ENCODE measurements around the gene FOXN1.
"Not testable (repeated sequence)": the region's sequence is repeated elsewhere in the genome, so short reads cannot be mapped to it uniquely, and the experiment has no call there.

Gene FOXN1

DNA sequence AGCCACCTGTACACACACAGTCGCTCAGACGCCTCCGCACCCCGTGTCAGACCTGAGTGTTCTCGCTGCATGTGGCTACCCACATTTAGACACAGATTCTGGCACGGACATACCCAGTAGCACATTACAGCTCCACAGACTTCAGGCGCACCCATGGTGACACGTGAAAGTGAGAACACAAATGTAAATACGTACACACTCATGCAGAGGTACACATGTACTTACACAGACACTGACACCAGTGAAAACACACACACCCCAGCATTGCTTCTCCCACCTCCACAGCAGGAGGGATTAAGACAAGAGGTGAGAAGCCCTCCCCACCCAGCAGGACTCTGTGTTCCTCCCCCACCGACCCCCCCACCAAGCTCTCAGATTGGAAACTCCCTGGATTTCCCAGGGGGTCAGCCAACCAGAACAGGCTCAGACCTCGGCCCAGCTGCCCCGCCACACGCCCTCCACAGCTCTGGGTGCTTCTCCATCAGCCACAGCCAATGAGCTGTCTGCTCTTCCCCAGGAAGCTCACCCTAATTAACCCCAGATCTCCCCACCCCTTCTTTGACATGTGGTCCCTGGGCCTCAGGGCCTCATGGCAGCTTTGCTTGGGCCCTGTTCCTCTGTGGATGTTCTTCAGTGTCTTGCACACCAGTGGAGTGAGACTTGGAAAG is 5.3 kb upstream of the FOXN1 start:
- DNase-seq (ENCODE audit: low spot score): no peak

DNA sequence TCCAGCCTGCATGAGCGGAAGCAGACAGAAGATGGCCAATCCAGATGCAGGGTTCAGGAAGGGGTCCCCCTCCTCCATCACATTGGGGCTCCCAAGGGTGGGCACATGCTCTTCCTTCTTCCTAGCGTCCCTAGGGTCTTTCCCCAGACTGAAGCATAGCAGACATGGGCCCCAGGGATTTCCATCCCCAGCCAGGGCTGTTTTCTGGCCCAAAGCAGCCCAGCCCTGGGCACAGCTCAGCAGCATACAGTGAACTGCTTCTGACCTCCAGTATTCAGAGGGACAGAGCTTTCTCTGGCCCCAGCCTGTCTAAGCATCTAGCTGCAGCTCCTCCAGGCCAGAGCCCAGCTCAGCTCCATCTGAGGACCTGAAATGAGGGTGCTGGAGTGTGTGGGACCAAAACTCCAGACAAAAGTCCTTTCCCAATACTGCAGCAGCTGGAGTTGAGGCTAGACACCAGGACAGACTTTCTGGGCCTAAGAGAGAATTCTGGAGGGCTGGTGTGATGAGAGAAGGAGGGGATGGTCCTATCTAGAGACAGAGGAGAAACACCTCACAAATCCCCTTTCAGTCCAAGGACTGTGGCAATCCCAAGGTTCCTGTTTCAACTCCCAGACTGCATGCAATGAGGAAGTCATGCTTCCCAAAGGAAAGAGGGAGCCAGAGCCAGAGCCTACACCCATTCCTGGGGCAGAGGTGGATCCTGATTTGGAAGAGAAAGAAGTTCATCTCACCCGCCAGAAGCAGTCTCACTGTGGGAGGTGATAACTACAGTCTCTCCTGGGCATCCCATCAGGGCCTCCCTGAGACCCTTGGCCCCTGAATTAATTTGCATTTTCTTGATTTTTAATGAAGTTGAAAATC is 4.5 kb upstream of the FOXN1 start:
- DNase-seq (ENCODE audit: low spot score): no peak

DNA sequence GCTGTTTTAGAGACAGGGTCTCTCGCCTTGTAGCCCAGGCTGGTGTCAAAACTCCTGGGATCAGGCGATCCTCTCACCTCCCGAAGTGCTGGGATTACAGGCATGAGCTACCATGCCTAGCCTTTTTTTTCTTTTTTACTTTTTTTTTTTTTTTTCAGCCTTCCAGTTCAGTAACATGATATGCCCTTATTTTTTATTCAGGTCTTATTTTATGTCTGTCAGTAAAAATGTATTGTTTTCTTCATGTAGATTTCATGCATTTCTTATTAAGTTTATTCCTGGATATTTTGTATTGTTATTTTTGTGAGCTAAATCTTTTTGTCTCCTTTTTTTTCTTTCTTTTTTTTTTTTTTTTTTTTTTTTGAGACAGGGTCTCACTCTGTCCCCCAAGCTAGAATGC is 2.7 kb upstream of the FOXN1 start:
- no peak for DNase-seq (ENCODE audit: low spot score)

DNA sequence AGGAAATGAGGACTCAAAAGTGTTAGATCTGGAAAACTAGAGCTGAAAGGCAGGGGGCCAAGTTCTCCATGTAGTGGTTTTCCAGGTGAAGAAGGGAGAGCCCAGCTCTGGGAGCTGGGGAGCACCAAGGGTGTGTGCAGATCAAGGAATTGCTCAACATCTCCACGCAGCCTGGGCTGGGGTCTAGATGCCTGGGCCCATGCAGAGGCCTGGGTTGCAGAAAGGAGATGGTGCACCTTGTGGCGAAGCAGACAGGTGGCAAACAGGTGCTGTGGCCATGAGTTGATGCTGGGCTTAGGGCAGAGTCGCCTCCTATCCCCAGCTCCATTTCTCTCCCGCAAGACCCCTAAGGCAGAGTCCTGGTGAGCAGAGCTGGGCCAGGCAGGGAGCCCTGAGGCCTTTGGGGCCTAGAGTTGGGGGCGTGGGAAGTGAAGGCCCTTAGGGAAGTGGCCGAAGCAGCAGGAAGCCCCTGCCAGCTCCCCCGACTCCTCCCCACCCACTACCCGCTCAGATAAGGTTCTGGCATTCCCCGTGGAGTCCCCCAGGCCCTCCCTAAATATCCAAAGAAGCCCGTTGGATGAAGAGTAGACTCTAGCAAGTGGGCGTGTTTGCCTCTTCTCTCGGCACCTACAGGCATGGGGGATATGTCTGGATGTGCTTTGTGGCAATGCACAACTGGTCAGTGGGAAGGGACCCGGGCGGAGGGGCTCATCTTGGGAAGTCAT is 777 bp downstream of the FOXN1 start:
- no peak for DNase-seq (ENCODE audit: low spot score)

DNA sequence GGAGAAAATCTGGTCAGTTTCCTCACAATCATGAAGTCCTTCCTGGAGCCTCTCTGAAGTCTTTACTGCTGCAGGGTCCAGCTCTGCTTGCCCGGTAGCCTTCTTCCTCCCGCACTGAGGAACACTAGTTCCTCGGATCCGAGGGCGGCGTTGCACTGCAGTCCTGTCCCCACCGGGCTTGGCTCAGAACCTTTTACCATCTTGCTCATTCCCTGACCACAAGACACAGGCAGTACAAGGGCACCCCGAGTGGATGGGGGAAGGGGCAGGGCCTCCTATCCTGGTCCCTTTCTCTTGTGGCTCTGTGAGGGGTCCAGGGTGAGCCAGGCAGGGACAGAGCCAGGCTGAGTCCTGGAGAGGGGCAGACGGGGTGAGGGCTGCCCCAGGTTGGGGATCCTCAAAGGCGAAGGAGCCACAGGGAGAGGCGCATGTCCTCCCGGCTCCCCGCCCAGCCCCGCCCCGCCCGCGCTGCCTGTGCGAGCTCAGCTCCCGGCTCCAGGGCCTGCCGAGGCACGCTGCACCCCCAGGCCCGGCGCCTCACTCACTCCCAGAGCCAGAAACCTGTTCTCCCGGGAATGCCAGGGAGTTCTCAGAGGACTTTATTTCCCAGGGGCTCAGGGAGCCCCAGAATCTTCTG is 1.5 kb downstream of the FOXN1 start:
- DNase-seq (ENCODE audit: low spot score): peak; percentile 48

DNA sequence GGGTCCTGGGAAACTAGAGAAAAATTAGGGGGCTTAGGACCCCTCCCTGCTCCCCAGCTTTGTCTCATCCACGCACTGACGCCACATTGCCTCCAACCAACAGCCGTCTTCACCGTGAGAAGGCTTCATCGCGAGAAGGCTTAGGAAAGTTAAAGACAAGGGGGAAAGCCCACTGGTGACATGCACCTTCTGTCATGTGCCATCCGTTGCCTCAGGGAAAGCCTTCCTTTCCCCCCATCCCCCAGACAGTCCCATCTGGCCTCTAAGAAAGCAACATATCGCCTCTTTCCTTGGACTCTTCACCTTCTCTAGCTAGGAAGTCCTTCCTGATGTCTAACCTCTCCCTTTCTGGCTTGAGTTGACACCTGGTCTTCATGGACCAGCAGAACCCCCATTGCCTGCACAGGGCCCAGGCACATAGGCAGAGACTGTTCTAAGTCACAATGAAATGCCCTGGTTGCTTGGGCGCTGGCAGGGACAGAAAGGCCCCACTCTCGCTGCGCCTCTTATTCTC is 2.1 kb downstream of the FOXN1 start:
- DNase-seq (ENCODE audit: low spot score): no peak

- no peak for DNase-seq (ENCODE audit: low spot score)
Measured at GRCh38 chr17:28509789-28510188, 3.6 kb downstream of the FOXN1 start.

DNA sequence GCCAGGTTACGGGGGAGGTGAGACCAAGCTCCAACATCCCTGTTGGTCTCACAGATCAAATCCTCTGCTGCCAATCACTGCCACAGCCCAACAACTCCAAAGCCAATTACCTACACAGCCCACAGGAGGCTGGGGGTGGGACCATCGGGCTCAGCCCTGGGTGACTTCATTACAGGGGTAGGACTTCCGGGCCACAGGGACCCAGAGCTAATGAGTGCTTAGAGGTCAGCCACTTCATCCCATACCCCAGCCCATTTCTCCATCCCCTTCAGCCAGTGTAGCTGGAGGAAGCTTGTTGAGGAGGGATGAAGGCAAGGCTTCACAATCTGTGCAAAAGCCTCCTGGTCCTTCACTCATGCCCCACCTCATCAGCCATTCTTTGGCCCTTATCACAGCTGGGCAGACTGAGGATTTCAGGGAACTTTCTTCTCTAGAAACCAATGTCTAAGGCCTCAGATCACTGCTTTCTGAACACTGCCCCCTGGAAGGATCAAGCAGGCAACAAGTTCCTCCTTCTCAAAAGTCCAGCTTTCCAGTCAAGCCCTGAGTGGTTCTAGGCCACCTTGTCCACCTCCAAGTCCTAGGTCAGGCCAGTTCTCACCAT is 5.8 kb downstream of the FOXN1 start:
- no peak for DNase-seq (ENCODE audit: low spot score)

- DNase-seq (ENCODE audit: low spot score): no peak
Measured at GRCh38 chr17:28513476-28513875, 7.3 kb downstream of the FOXN1 start.

- DNase-seq (ENCODE audit: low spot score): no peak
Measured at GRCh38 chr17:28514561-28515002, 8.4 kb downstream of the FOXN1 start.

DNA sequence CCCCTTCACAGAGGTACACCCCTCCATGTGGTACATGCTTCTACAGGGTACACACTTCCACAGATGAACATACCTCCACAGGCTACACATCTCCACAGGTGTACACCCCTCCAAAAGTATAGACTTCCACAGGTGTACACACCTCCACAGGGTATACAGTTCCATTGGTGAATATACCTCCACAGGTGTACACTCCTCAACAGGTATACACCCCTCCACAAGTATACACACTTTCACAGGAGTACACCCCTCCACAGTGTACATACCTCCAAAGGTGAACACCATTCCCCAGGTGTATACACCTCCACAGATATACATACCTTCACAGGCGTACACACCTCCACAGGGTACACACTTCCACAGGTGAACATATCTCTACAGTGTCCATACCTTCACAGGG is 9.4 kb downstream of the FOXN1 start:
- DNase-seq (ENCODE audit: low spot score): no peak

DNA sequence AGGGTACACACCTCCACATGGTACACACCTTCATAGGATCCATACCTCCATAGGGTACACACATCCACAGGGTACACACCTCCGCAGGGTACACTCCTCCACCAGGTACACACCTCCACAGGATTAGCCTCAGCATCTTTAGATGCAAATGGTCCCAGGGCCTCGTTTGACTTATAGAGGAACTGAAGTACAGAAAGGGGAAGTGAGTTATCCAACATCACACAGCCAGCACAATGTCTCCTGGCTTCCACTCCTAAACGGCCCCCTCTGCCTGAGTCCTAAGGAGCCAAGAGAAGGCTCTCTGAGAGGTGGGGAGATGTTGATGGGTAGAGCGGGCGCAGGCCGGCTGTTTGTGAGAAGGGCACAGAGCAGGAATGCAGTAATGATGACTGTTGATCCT is 12.0 kb downstream of the FOXN1 start:
- no peak for DNase-seq (ENCODE audit: low spot score)

- no peak for DNase-seq (ENCODE audit: low spot score)
Measured at GRCh38 chr17:28518578-28518977, 12.4 kb downstream of the FOXN1 start.

DNA sequence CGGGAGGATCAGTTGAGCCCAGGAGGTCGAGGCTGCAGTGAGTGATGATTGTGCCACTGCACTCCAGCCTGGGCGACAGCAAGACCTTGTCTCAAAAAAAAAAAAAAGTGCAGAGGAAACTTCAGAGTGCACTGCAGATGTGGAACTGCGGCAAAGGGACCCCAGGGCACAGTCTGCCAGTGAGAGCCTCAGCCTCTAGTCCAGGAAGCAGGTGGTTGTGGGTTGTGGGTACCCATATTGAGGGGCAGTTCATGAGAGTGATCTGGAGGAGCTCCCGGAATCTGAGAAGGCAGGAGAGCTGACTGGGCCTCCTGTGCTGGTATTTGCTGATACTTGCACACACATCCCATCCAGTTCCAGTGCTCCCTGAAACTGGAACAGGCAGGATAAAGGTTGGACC is 13.1 kb downstream of the FOXN1 start:
- DNase-seq (ENCODE audit: low spot score): no peak

DNA sequence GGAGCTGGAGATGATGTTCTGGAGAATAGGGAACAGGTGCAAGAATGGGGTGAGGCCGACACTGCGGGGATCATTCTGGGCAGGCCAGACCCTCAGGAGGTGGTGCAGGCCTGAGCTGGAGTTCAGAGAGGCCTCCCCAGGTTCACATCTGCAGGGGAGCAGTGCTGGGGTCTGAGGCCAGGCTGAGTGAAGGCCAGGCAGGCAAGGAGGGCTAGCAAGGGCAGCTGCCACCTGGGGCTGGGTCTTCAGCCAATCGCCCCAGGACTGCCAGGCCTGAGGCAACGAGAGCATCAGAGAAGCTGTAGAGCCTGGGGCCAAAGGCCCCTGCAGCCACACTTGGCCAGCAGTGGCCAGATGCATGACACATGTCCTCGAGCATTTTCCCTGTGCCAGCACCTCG is 14.5 kb downstream of the FOXN1 start:
- DNase-seq (ENCODE audit: low spot score): no peak

DNA sequence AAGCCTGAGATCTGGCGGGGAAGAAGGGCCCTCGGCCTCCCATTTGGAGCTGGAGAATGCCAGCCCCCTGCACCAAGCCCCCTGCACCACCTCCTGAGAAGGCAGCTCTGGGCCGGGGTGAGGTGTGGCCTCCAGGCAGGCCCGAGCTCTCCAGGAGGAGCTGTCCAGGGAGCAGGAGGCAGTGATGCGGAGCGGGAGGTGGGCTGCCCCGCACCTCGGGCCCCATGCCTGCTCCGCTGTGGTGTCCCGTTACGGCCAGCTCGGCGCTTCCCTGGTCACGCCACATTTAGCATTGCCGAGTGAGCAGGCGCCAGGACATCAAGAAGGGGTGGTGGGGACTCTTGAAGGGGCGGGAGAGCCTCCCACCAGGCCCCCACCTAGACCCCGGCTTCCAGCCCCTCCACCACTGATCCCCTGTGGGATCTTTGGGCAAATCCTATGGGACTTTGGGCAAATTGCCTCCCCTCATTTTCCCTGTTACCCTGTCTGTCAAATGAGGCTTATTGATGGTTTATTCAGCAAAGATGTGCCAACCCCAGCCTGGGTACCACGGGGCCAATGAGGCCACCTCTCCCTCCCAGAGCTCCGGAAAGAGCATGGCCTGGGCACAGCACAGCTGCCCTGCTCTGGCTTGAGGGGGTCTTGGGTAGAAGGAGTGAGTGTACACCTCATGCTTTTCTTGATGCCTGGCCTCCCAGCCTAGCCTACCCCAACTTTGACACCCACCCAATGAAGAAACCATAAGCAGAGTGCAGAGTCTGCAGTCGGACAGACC is 15.3 kb downstream of the FOXN1 start:
- DNase-seq (ENCODE audit: low spot score): no peak

GRCh38 chr17:28522281-28522680 is 16.1 kb downstream of the FOXN1 start:
- DNase-seq (ENCODE audit: low spot score): not testable (repeated sequence)

DNA sequence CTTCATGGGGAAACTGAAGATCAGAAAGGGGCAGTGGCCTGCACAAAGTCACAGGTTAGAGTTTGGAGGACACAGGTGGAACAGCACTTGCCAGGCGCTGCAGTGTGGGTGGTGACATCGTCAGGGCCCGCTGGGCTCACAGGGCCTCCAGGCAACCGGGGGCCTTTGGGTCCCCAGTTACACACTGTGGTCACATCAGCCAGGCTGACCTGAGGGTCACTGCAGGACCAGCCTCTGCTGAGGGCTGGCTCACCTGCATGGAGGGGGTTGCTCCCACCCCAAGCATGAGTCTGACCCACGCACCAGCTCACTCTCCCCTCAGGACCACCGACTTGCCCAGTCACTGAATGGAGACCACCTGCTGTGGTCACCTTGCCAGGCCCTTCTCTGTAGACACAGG is 17.0 kb downstream of the FOXN1 start:
- DNase-seq (ENCODE audit: low spot score): no peak

- no peak for DNase-seq (ENCODE audit: low spot score)
Measured at GRCh38 chr17:28523876-28524275, 17.7 kb downstream of the FOXN1 start.

DNA sequence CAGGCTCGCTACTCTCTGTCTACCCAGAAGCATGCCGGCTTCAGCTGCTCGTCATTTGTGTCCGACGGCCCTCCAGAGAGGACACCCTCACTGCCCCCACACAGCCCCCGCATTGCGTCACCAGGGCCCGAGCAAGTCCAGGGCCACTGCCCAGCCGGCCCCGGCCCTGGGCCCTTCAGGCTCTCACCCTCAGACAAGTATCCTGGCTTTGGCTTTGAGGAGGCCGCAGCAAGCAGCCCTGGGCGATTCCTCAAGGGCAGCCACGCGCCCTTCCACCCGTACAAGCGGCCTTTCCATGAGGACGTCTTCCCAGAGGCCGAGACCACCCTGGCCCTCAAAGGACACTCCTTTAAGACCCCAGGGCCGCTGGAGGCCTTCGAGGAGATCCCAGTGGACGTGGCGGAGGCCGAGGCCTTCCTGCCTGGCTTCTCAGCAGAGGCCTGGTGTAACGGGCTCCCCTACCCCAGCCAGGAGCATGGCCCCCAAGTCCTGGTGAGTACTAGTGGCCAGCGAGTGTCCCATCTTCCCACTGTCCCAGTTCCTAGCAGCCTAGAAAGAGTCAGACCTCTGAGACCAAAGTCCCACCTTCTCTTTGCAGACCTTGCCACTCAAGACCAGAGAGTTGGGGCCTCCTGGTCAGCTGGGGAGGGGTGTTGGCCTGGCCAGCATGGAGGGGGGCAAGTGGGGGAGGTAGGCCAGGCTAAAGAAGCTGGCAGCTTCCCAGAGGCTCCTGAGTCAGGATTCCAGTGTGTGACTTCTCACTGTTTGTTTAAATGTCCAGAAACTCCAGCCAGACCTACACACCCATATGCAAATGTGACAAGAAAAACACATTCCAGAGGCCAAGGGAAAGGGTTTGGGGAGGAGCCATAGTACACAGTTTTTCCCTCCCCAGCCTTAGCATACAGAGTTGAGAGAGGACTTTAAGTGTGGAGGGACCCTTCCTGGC is 18.6 kb downstream of the FOXN1 start:
- peak; percentile 80 for DNase-seq (ENCODE audit: low spot score)
